Esophagus muscularis mucosa (tissue), 3 donors: ENCODE results near the gene DRD3.

ENCODE experiments used
- POLR2A ChIP-seq: fragments of 450-650 bp; IDR thresholded peaks from one replicate; pipeline ENCODE4 v1.6.1; 2017; ENCODE audit warnings: antibody characterized with exemption, moderate library complexity, mild to moderate bottlenecking, low read depth
- TF ChIP-seq, protein P1 (sequence below), 3 experiments: fragments of 200-600 bp in 2 of 3; fragments of 450-650 bp in 1 of 3; sonication (generic) in 2 of 3; IDR thresholded peaks; one replicate each; pipeline ENCODE4 v1.5.1; 2017 to 2019; ENCODE audit warnings: antibody characterized with exemption in 3 of 3, mild to moderate bottlenecking in 2 of 3, moderate library complexity in 1 of 3

- no peak for TF ChIP-seq POLR2A
- TF ChIP-seq, protein P1, sequence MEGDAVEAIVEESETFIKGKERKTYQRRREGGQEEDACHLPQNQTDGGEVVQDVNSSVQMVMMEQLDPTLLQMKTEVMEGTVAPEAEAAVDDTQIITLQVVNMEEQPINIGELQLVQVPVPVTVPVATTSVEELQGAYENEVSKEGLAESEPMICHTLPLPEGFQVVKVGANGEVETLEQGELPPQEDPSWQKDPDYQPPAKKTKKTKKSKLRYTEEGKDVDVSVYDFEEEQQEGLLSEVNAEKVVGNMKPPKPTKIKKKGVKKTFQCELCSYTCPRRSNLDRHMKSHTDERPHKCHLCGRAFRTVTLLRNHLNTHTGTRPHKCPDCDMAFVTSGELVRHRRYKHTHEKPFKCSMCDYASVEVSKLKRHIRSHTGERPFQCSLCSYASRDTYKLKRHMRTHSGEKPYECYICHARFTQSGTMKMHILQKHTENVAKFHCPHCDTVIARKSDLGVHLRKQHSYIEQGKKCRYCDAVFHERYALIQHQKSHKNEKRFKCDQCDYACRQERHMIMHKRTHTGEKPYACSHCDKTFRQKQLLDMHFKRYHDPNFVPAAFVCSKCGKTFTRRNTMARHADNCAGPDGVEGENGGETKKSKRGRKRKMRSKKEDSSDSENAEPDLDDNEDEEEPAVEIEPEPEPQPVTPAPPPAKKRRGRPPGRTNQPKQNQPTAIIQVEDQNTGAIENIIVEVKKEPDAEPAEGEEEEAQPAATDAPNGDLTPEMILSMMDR (IDR thresholded peaks at IDR 0.05): no peak
Measured at GRCh38 chr3:114221881-114222264, 43.0 kb upstream of the DRD3 start.
